GM12878 (cell line): Measurements from ENCODE around the gene GPLD1. TPM values are rescaled to one million over a fixed set of nuclear protein-coding genes. Genes with fewer than 3 reads are reported as not detected.
A peak's percentile ranks its signal among the peaks of the same experiment; 100 is the strongest.

Source experiments
- ATAC-seq: fragments of 200-7000 bp; cut with Tn5 transposase; 3 replicates; pipeline ENCODE4 v1.9.1; 2020; ENCODE audit warnings: mild to moderate bottlenecking, moderate library complexity
- BruUV-seq: library from RNA; stranded (reverse); fragments of 400-500 nt; replicated peaks from 2 replicates; lab custom pipeline; 2021; lab: Mats Ljungman, UMichigan
- CTCF ChIA-PET: fragments of 300-600 bp; sonication (Branson Sonifier 250); formaldehyde crosslinking; extraction: SDS; loops from one replicate; lab custom pipeline; 2021; ENCODE audit warnings: inconsistent platforms; lab: Yijun Ruan, JAX
- POLR2A ChIA-PET: fragments of 350-600 bp; formaldehyde crosslinking; extraction: SDS; loops from one replicate; lab custom pipeline; 2021; ENCODE audit warnings: inconsistent platforms; lab: Charles Lee
- RAD21 ChIA-PET: fragments of 300-600 bp; sonication (Branson Sonifier 250); formaldehyde crosslinking; loops from one replicate; lab custom pipeline; 2023; ENCODE audit warnings: antibody characterized with exemption; ENCODE audit not compliant: unreplicated experiment; lab: Charles Lee
- SMC1A ChIA-PET: fragments of 300-600 bp; sonication (Branson Sonifier 250); formaldehyde crosslinking; loops from one replicate; lab custom pipeline; 2023; ENCODE audit not compliant: unreplicated experiment, uncharacterized antibody; lab: Charles Lee
- DNase-seq: peaks from one replicate; pipeline ENCODE4 v3.0.0-alpha.2; 2011; ENCODE audit warnings: low read depth, low spot score
- FAIRE-seq: peaks from 3 replicates; lab custom pipeline; 2011; peaks lifted over from hg19 to GRCh38; lab: Jason Lieb, UNC
- H2AFZ ChIP-seq: 2 replicates; pipeline ENCODE4 v1.6.0; 2011; ENCODE audit warnings: low read depth, low read length, control low read depth; ENCODE audit not compliant: control insufficient read depth
- H3K27ac ChIP-seq: 2 replicates; pipeline ENCODE4 v1.5.1; 2011; ENCODE audit warnings: control low read depth; ENCODE audit not compliant: control insufficient read depth, insufficient read depth
- H3K27me3 ChIP-seq, 2 experiments: replicated peaks in 1 of 2; 2 replicates each; pipeline versions ENCODE4 v1.6.0 to v1.6.1; 2011; ENCODE audit warnings: low read length in 1 of 2; ENCODE audit not compliant: control insufficient read depth in 2 of 2, insufficient read depth in 2 of 2
- H3K36me3 ChIP-seq, 2 experiments: 2 replicates each; pipeline ENCODE4 v1.5.1; 2011; ENCODE audit warnings: low read length in 1 of 2; ENCODE audit not compliant: control insufficient read depth in 2 of 2, insufficient read depth in 2 of 2
- H3K4me1 ChIP-seq: 2 replicates; pipeline ENCODE4 v1.6.1; 2011; ENCODE audit warnings: mild to moderate bottlenecking, low read length, moderate library complexity, mixed read lengths; ENCODE audit not compliant: control insufficient read depth, insufficient read depth
- H3K4me2 ChIP-seq: 2 replicates; pipeline ENCODE4 v1.6.0; 2011; ENCODE audit warnings: control low read depth; ENCODE audit not compliant: control insufficient read depth, insufficient read depth
- H3K4me3 ChIP-seq: fragments of 200-600 bp; sonication (generic); 2 replicates; pipeline ENCODE4 v1.5.1; 2016
- H3K79me2 ChIP-seq: 2 replicates; pipeline ENCODE4 v1.6.0; 2011; ENCODE audit warnings: low read length; ENCODE audit not compliant: control insufficient read depth, insufficient read depth
- H3K9ac ChIP-seq: 2 replicates; pipeline ENCODE4 v1.8.0; 2011; ENCODE audit warnings: low read length, control low read depth, mixed read lengths; ENCODE audit not compliant: control insufficient read depth, insufficient read depth
- H3K9me3 ChIP-seq: replicated peaks from 3 replicates; pipeline ENCODE4 v1.5.1; 2011; ENCODE audit warnings: mild to moderate bottlenecking, low read length; ENCODE audit not compliant: control insufficient read depth, insufficient read depth
- H4K20me1 ChIP-seq: 2 replicates; pipeline ENCODE4 v1.6.0; 2011; ENCODE audit not compliant: control insufficient read depth, insufficient read depth
- ETV6 ChIP-seq, 2 experiments: fragments of 450-650 bp in 1 of 2; IDR thresholded peaks in 1 of 2; conservative IDR thresholded peaks in 1 of 2; 2 replicates each; pipeline ENCODE4 v1.6.1; 2014; ENCODE audit warnings: antibody characterized with exemption in 1 of 2, borderline replicate concordance in 1 of 2, low read depth in 1 of 2, mild to moderate bottlenecking in 1 of 2, moderate library complexity in 1 of 2
- GATAD2B ChIP-seq: fragments of 450-650 bp; conservative IDR thresholded peaks from 2 replicates; pipeline ENCODE4 v1.6.1; 2017; ENCODE audit warnings: low read depth, mild to moderate bottlenecking, moderate library complexity
- MEF2A ChIP-seq: IDR thresholded peaks from 2 replicates; pipeline ENCODE4 v1.6.1; 2011; ENCODE audit warnings: low read depth, mild to moderate bottlenecking, low read length, moderate library complexity; ENCODE audit not compliant: insufficient read depth
- NR2C1 ChIP-seq: fragments of 450-650 bp; IDR thresholded peaks from 2 replicates; pipeline ENCODE4 v1.6.1; 2017; ENCODE audit warnings: antibody characterized with exemption, mild to moderate bottlenecking, moderate library complexity
- NR2F1 ChIP-seq: fragments of 450-650 bp; conservative IDR thresholded peaks from 2 replicates; pipeline ENCODE4 v1.6.1; 2017; ENCODE audit warnings: mild to moderate bottlenecking
- RUNX3 ChIP-seq: IDR thresholded peaks from 2 replicates; pipeline ENCODE4 v1.6.1; 2012; ENCODE audit warnings: low read length, inconsistent platforms
- SMC3 ChIP-seq: IDR thresholded peaks from 2 replicates; pipeline ENCODE4 v1.6.1; 2011; ENCODE audit warnings: low read length, improper control_type of control experiment, borderline replicate concordance
- WGBS: methylation state at CpG from one replicate; pipeline ENCODE4 v1.1.6; 2016; ENCODE audit warnings: low lambda C conversion rate; ENCODE audit not compliant: insufficient replicate concordance, insufficient coverage; ENCODE audit errors: missing lambda C conversion rate; 5-methylcytosine and 5-hydroxymethylcytosine counted together
- in situ Hi-C: fragments of 300-500 bp; cut with MboI; formaldehyde crosslinking; loops from 9 replicates; pipeline ENCODE4 v1.14.3; 2018; ENCODE audit warnings: mixed read lengths
- intact Hi-C: fragments of 100-400 bp; cut with micrococcal nuclease; formaldehyde crosslinking; loops from one replicate; pipeline ENCODE4 v1.14.2; 2022; ENCODE audit not compliant: unreplicated experiment
- polyA plus RNA-seq, 11 experiments: library from polyadenylated mRNA; depleted of rRNA in 4 of 11; unstranded in 6 of 11; stranded (reverse) in 5 of 11; fragments of >200 nt; fragmentation: Nextera tagmentation in 4 of 11; fragmentation: Illumina TruSeq in 1 of 11; extraction: Ambion mirVana in 4 of 11; extraction: Trizol in 1 of 11; gene quantifications; 1 replicate in 1 of 11; 2 replicates in 10 of 11; pipeline versions ENCODE4 v1.2.1 to v1.2.3, GENCODE V29; 2011 to 2016; ENCODE audit warnings: inconsistent platforms in 2 of 11, missing spikeins in 2 of 11, low read depth in 1 of 11
- total RNA-seq, 4 experiments: library from RNA; depleted of rRNA in 3 of 4; stranded (reverse); fragments of >200 nt in 3 of 4; fragmentation: Illumina TruSeq in 1 of 4; extraction: Trizol in 1 of 4; gene quantifications; 2 replicates each; pipeline versions ENCODE4 v1.2.1 to v1.2.3, GENCODE V29; 2013 to 2021
- TF ChIP-seq, protein P1 (sequence below): fragments of 450-650 bp; IDR thresholded peaks from 2 replicates; pipeline ENCODE4 v1.6.1; 2014; ENCODE audit warnings: mild to moderate bottlenecking
- TF ChIP-seq, protein P2 (sequence below): fragments of 450-650 bp; IDR thresholded peaks from 2 replicates; pipeline ENCODE4 v1.6.1; 2018; ENCODE audit warnings: mild to moderate bottlenecking, low read depth, moderate library complexity; ENCODE audit not compliant: partially characterized antibody

Gene GPLD1
- total and polyA plus RNA-seq, 10 of the 15 experiments (the other 5 are each of a cell fraction or from before 2014, with no cell fraction given) = 0.04 to 1.0 (median 0.69) TPM

DNA sequence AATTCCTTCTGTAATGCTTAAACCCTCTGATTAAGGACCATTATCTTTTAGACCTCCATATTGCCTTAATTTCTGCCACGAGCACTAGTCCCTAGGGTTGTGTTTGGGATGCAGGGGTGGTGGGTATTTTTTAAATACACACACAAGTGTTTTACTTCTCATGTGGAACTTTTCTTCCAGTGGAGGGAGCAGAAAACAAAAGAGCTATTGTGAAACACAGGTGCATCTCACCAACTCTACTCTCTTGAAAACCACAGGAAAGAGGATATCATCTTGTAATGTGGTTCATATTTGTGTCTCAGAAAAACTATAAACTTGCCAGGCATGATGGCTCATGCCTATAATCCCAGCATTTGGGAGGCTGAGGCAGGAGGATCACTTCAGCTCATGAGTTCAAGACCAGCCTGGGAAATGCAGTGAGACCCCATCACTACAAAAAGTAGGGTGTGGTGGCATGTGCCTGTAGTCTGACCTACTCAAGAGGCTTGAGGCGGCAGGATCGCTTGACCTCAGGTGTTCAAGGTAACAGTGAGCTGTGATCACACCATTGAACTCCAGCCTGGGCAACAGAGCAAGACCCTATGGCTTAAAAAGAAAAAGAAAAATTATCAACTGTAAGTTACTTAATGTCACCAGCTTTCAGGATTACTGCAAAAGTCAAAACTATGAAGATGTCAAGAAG lies 49.4 kb downstream of the GPLD1 start:
- ChIA-PET CTCF (interaction anchor here (1.2 to 3.2 kb wide), 2 partner anchors 8 to 10 kb away, joined by 3 to 13 read pairs; no protein-coding TSS in a partner anchor), SMC1A (interaction anchor here (1.1 kb wide), 1 partner anchor 28 kb away, joined by 3 read pairs; no protein-coding TSS in a partner anchor), RAD21 (no interaction called here)
- Histone ChIP-seq H3K79me2 (no peaks in the 10 kb centered on the region), H3K27ac (no peak overlapping the region), H3K9ac (no peak overlapping the region), H4K20me1 (no peaks in the 10 kb centered on the region), H3K4me3 (no peak overlapping the region), H3K27me3 (no peaks in the 10 kb centered on the region), H3K4me1 (no peaks in the 10 kb centered on the region), H3K4me2 (no peak overlapping the region), H2AFZ (no peak overlapping the region)
- BruUV-seq = no TSS peak
- no peak for ATAC-seq
- FAIRE-seq = no peak
- intact Hi-C loops = no loop called here
- WGBS = 72% methylated on average over 3 of the region's 3 CpGs
- no peak for DNase-seq
- TF ChIP-seq, protein P1, sequence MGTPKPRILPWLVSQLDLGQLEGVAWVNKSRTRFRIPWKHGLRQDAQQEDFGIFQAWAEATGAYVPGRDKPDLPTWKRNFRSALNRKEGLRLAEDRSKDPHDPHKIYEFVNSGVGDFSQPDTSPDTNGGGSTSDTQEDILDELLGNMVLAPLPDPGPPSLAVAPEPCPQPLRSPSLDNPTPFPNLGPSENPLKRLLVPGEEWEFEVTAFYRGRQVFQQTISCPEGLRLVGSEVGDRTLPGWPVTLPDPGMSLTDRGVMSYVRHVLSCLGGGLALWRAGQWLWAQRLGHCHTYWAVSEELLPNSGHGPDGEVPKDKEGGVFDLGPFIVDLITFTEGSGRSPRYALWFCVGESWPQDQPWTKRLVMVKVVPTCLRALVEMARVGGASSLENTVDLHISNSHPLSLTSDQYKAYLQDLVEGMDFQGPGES = no peak
- TF ChIP-seq RUNX3 = 0 out of 2 replicates have a peak, but pooled peaks have one; percentile 8
- TF ChIP-seq, all 136 proteins: peak for 1
- in situ Hi-C loops = no loop called here
- POLR2A ChIA-PET = no interaction called here
- no peaks in the 10 kb centered on the region for H3K36me3 ChIP-seq
- H3K9me3 ChIP-seq = no peaks in the 10 kb centered on the region

DNA sequence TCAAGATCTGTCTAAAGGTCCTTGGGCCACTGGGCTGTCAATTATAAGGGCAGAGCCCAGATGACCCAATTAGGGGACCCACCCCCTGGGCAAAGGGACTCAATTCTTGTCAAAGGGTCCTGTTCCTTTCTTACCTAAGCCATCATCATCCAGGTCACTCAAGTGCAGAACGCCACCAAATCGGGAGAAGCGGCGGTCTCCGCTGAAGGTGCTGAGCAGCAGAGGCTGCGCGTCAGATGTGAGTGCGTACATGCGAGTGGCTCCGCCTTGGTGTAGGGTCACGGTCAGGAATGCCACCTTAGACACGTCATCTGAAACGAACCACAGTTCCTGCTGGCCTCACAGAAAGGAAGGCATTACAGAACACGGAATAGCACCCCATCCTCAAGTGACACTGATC lies 52.4 kb downstream of the GPLD1 start:
- in situ Hi-C loops = no loop called here
- Histone ChIP-seq H3K36me3 (no peaks in the 10 kb centered on the region), H3K79me2 (no peaks in the 10 kb centered on the region), H3K27me3 (no peaks in the 10 kb centered on the region), H3K4me2 (no peak overlapping the region), H2AFZ (no peak overlapping the region), H3K4me1 (no peaks in the 10 kb centered on the region), H3K9ac (no peak overlapping the region), H3K9me3 (no peaks in the 10 kb centered on the region), H3K4me3 (no peak overlapping the region), H4K20me1 (no peaks in the 10 kb centered on the region), H3K27ac (no peak overlapping the region)
- ChIA-PET SMC1A (no interaction called here), POLR2A (no interaction called here), CTCF (interaction anchor here (1.8 kb wide), 1 partner anchor 12 kb away, joined by 5 read pairs; no protein-coding TSS in a partner anchor), RAD21 (no interaction called here)
- DNase-seq (no peak), ATAC-seq (no peak), FAIRE-seq (no peak)
- intact Hi-C loops = no loop called here
- TF ChIP-seq NR2C1 = no peak
- no peak for TF ChIP-seq NR2F1
- TF ChIP-seq, protein P2, sequence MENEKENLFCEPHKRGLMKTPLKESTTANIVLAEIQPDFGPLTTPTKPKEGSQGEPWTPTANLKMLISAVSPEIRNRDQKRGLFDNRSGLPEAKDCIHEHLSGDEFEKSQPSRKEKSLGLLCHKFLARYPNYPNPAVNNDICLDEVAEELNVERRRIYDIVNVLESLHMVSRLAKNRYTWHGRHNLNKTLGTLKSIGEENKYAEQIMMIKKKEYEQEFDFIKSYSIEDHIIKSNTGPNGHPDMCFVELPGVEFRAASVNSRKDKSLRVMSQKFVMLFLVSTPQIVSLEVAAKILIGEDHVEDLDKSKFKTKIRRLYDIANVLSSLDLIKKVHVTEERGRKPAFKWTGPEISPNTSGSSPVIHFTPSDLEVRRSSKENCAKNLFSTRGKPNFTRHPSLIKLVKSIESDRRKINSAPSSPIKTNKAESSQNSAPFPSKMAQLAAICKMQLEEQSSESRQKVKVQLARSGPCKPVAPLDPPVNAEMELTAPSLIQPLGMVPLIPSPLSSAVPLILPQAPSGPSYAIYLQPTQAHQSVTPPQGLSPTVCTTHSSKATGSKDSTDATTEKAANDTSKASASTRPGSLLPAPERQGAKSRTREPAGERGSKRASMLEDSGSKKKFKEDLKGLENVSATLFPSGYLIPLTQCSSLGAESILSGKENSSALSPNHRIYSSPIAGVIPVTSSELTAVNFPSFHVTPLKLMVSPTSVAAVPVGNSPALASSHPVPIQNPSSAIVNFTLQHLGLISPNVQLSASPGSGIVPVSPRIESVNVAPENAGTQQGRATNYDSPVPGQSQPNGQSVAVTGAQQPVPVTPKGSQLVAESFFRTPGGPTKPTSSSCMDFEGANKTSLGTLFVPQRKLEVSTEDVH = no peak
- no peak for TF ChIP-seq MEF2A
- no peak for TF ChIP-seq ETV6 (conservative IDR thresholded peaks at IDR 0.05 in 1 of 2, IDR thresholded peaks at IDR 0.05 in 1 of 2; ENCODE audit: borderline replicate concordance in 1 of 2, low read depth in 1 of 2)
- TF ChIP-seq GATAD2B = no peak
- no peak for TF ChIP-seq SMC3
- BruUV-seq = no TSS peak
- 89% methylated on average over 14 of the region's 14 CpGs for WGBS
